ENCODE data around the gene NID2. TPM values are rescaled to one million over a fixed set of nuclear protein-coding genes. Genes with fewer than 3 reads are reported as not detected.

The NID2 gene
- total RNA-seq, 1 experiment from 2014 or later: 3.1 TPM

- Histone ChIP-seq H3K4me1 (ENCODE audit: insufficient read depth, low read length) (peaks cover 66% of the 10 kb centered on the region), H3K4me3 (ENCODE audit: low read length) (peak overlapping the region; percentile 0; the same call in 1 of the 2 replicates), H3K27me3 (ENCODE audit: low read length) (no peaks in the 10 kb centered on the region), H2AFZ (ENCODE audit: low read length) (no peak overlapping the region), H4K20me1 (ENCODE audit: low read length) (no peaks in the 10 kb centered on the region), H3K9me2 (replicated peaks; ENCODE audit: low read length) (no peaks in the 10 kb centered on the region), H3K36me3 (ENCODE audit: low read depth, low read length) (no peaks in the 10 kb centered on the region; the same call in 1 of the 2 replicates), H3K27ac (ENCODE audit: low read length) (peak overlapping the region; percentile 97), H3K9ac (ENCODE audit: low read length) (peak overlapping the region; percentile 80), H3K4me2 (ENCODE audit: low read length) (peak overlapping the region; percentile 80), H3K9me3 (ENCODE audit: low read length) (peaks cover 13% of the 10 kb centered on the region; the same call in 1 of the 2 replicates), H3F3A (ENCODE audit: low read length, unreplicated experiment) (peaks cover 22% of the 10 kb centered on the region), H3K79me2 (ENCODE audit: low read length) (no peaks in the 10 kb centered on the region)
- no peak for ATAC-seq
- BruUV-seq (replicated peaks): TSS peak; percentile 35
- intact Hi-C loops (cut with micrococcal nuclease): loop anchor here (2.0 kb wide), 1 partner anchor 251 kb away; no protein-coding TSS in a partner anchor
- DNase-seq: peak; percentile 53
- TF ChIP-seq EZH2 (IDR thresholded peaks at IDR 0.05; ENCODE audit: low read length, unreplicated experiment) (no peak), CTCF (conservative IDR thresholded peaks at IDR 0.05; ENCODE audit: low read depth, low read length) (no peak), EZH2phosphoT487 (IDR thresholded peaks at IDR 0.05; ENCODE audit: borderline replicate concordance, low read length) (no peak)
- POLR2A ChIA-PET (ENCODE audit: unreplicated experiment): interaction anchor here (0.6 to 1.1 kb wide), 4 partner anchors 45 to 650 kb away, joined by 3 to 7 read pairs (median 4); partner anchors contain the start of gene STYX
- CTCF ChIA-PET: interaction anchor here (0.7 kb wide), 3 partner anchors 8 to 69 kb away, joined by 3 to 4 read pairs (median 3); no protein-coding TSS in a partner anchor
Observed at GRCh38 chr14:52080158-52080800, 11.4 kb upstream of the NID2 start.

- H3K4me1 ChIP-seq (ENCODE audit: insufficient read depth, low read length): peaks cover 66% of the 10 kb centered on the region
- ATAC-seq: no peak
- POLR2A ChIA-PET (ENCODE audit: unreplicated experiment): interaction anchor here (0.7 kb wide), 1 partner anchor 53 kb away, joined by 3 read pairs; no protein-coding TSS in a partner anchor
Observed at GRCh38 chr14:52079239-52079959, 10.5 kb upstream of the NID2 start.

More at GRCh38 chr14:52079239-52079959, 10.5 kb upstream of the NID2 start:
- peak overlapping the region; percentile 80 for H3K4me2 ChIP-seq (ENCODE audit: low read length)
- intact Hi-C loops (cut with micrococcal nuclease): no loop called here
- no peaks in the 10 kb centered on the region; the same call in 1 of the 2 replicates for H3K36me3 ChIP-seq (ENCODE audit: low read depth, low read length)
- H3K9me3 ChIP-seq (ENCODE audit: low read length): 0 out of 2 replicates have a peak, but pooled peaks cover 4% of the 10 kb centered on the region
- H3K4me3 ChIP-seq (ENCODE audit: low read length): no peak overlapping the region
- DNase-seq: peak; percentile 74
- CTCF ChIA-PET: no interaction called here
- H3K27ac ChIP-seq (ENCODE audit: low read length): peak overlapping the region; percentile 97
- no TSS peak for BruUV-seq (replicated peaks)
- peaks cover 22% of the 10 kb centered on the region for H3F3A ChIP-seq (ENCODE audit: low read length, unreplicated experiment)
- no peaks in the 10 kb centered on the region for H4K20me1 ChIP-seq (ENCODE audit: low read length)
- 0 out of 2 replicates have a peak overlapping the region, but pooled peaks have one; percentile 2 for H2AFZ ChIP-seq (ENCODE audit: low read length)
- no peaks in the 10 kb centered on the region for H3K79me2 ChIP-seq (ENCODE audit: low read length)
- no peaks in the 10 kb centered on the region for H3K27me3 ChIP-seq (ENCODE audit: low read length)
- TF ChIP-seq CTCF (conservative IDR thresholded peaks at IDR 0.05; ENCODE audit: low read depth, low read length) (no peak), EZH2phosphoT487 (IDR thresholded peaks at IDR 0.05; ENCODE audit: borderline replicate concordance, low read length) (no peak)
- no peaks in the 10 kb centered on the region for H3K9me2 ChIP-seq (replicated peaks; ENCODE audit: low read length)
- H3K9ac ChIP-seq (ENCODE audit: low read length): peak overlapping the region; percentile 80; the same call in 1 of the 2 replicates

All from PC-3 (cell line).